Measurements from ENCODE around the gene POU2F3. TPM values are rescaled to one million over a fixed set of nuclear protein-coding genes. Genes with fewer than 3 reads are reported as not detected.
"Not testable (repeated sequence)": the region's sequence is repeated elsewhere in the genome, so short reads cannot be mapped to it uniquely, and the experiment has no call there.

POU2F3 gene
- total and polyA plus RNA-seq, 2 donors (not counting 1 experiment from before 2014, with no cell fraction given): not detected

- Histone ChIP-seq H3K79me2 (ENCODE audit: control insufficient read depth, insufficient read depth, low read length) (no peaks in the 10 kb centered on the region), H3K4me3 (replicated peaks in 1 of 4; ENCODE audit: control extremely low read depth in 1 of 4, insufficient read depth in 1 of 4, low read depth in 3 of 4, low read length in 4 of 4) (no peak overlapping the region), H3K9ac (ENCODE audit: insufficient read depth, low read length) (no peak overlapping the region), H2AFZ (ENCODE audit: low read length) (no peak overlapping the region), H3K4me1 (ENCODE audit: control insufficient read depth, extremely low read depth, insufficient read depth, low read length) (peaks cover 3% of the 10 kb centered on the region), H3K27me3 (ENCODE audit: control insufficient read depth, insufficient read depth, low read length) (peaks cover 3% of the 10 kb centered on the region), H4K20me1 (ENCODE audit: control insufficient read depth, extremely low read depth, insufficient read depth, low read length) (no peaks in the 10 kb centered on the region), H3K36me3 (ENCODE audit: control insufficient read depth, insufficient read depth, low read length) (no peaks in the 10 kb centered on the region), H3K4me2 (ENCODE audit: extremely low read depth, insufficient read depth, low read length) (no peak overlapping the region), H3K9me3 (ENCODE audit: control insufficient read depth, insufficient read depth, low read depth, low read length) (no peaks in the 10 kb centered on the region), H3K27ac (ENCODE audit: insufficient read depth, low read length) (no peak overlapping the region)
- peak; percentile 30 for TF ChIP-seq EZH2 (IDR thresholded peaks at IDR 0.05; ENCODE audit: low read length, missing control alignments)
- TF ChIP-seq, protein P1, sequence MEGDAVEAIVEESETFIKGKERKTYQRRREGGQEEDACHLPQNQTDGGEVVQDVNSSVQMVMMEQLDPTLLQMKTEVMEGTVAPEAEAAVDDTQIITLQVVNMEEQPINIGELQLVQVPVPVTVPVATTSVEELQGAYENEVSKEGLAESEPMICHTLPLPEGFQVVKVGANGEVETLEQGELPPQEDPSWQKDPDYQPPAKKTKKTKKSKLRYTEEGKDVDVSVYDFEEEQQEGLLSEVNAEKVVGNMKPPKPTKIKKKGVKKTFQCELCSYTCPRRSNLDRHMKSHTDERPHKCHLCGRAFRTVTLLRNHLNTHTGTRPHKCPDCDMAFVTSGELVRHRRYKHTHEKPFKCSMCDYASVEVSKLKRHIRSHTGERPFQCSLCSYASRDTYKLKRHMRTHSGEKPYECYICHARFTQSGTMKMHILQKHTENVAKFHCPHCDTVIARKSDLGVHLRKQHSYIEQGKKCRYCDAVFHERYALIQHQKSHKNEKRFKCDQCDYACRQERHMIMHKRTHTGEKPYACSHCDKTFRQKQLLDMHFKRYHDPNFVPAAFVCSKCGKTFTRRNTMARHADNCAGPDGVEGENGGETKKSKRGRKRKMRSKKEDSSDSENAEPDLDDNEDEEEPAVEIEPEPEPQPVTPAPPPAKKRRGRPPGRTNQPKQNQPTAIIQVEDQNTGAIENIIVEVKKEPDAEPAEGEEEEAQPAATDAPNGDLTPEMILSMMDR (conservative IDR thresholded peaks at IDR 0.05 in 1 of 2, IDR thresholded peaks at IDR 0.05 in 1 of 2; ENCODE audit: low read depth in 1 of 2, low read length in 2 of 2): no peak
- DNase-seq (ENCODE audit: low read depth in 2 of 2): peak; percentile 19 to 71
Measured at GRCh38 chr11:120248551-120249278, 8.8 kb downstream of the POU2F3 start.

DNA sequence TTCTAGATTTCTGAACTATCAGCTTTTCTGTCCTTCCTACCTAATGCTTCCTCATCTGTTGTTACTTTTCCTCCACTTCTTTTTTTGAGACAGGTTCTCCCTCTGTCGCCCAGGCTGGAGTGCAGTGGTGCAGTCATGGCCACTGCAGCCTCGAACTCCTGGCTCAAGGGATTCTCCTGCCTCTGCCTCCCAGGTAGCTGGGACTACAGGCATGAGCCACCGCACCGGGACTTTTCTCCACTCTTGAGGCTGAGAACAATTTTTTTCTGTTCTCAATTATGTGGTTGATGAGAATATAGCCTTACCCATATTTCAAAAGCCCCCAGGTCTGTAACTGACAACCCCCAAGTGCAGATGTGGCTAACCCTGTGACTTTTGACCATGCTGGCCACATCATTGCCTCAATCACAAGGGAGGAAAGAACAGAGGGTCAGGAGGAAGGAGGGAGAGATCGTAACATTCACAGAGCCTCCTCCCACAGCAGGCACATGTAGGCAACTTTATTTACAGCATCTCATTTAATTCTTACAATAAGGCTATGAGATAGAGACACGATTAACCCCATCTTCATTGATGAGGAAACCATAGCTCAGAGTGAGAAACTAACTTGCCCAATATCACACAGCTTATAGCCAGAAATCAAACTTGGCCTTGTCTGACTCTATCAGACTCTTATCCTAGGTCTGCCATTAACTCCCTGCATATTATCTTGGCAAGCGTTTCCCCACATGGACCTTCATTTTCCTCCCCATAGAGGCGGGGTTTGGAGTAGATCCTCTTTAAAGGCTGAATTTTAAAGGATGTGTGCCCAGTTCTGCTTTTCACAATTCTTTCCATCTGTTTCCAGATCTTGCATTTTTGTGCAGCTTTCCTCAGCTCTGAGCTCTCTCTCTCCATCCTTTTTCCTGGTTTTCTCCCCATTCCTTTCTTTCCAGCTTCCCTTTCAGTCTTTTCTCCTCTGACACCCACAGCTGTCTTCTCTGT, 9.6 kb downstream of the POU2F3 start:
- H3K9me3 ChIP-seq (ENCODE audit: control insufficient read depth, insufficient read depth, low read depth, low read length): no peaks in the 10 kb centered on the region
- H4K20me1 ChIP-seq (ENCODE audit: control insufficient read depth, extremely low read depth, insufficient read depth, low read length): no peaks in the 10 kb centered on the region
- no peak for TF ChIP-seq EZH2 (IDR thresholded peaks at IDR 0.05; ENCODE audit: low read length, missing control alignments)
- TF ChIP-seq, protein P1 (conservative IDR thresholded peaks at IDR 0.05 in 1 of 2, IDR thresholded peaks at IDR 0.05 in 1 of 2; ENCODE audit: low read depth in 1 of 2, low read length in 2 of 2): no peak
- peaks cover 3% of the 10 kb centered on the region for H3K4me1 ChIP-seq (ENCODE audit: control insufficient read depth, extremely low read depth, insufficient read depth, low read length)
- no peaks in the 10 kb centered on the region for H3K36me3 ChIP-seq (ENCODE audit: control insufficient read depth, insufficient read depth, low read length)
- no peak overlapping the region for H3K9ac ChIP-seq (ENCODE audit: insufficient read depth, low read length)
- no peaks in the 10 kb centered on the region for H3K79me2 ChIP-seq (ENCODE audit: control insufficient read depth, insufficient read depth, low read length)
- DNase-seq (ENCODE audit: low read depth in 2 of 2): no peak
- no peak overlapping the region for H2AFZ ChIP-seq (ENCODE audit: low read length)
- no peak overlapping the region for H3K27ac ChIP-seq (ENCODE audit: insufficient read depth, low read length)
- H3K4me2 ChIP-seq (ENCODE audit: extremely low read depth, insufficient read depth, low read length): no peak overlapping the region
- H3K4me3 ChIP-seq (replicated peaks in 1 of 4; ENCODE audit: control extremely low read depth in 1 of 4, insufficient read depth in 1 of 4, low read depth in 3 of 4, low read length in 4 of 4): no peak overlapping the region
- peaks cover 4% of the 10 kb centered on the region for H3K27me3 ChIP-seq (ENCODE audit: control insufficient read depth, insufficient read depth, low read length)

DNA sequence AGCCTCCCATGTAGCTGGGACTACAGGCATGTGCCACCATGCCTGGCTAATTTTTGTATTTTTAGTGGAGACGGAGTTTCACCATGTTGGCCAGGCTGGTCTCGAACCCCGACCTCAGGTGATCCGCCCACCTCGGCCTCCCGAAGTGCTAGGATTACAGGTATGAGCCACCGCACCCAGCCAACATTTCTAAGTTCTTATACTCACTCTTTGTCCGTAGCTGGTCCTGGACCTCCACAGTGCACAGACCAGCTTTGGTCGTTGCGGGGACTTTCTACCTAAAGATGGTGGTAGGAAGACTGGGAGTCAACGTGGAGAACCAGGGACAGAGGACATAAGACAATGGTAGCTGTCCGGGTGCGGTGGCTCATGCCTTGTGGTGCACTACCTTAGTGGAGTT, 13.4 kb downstream of the POU2F3 start:
- DNase-seq (ENCODE audit: low read depth in 2 of 2): not testable (repeated sequence)

More for the DNA sequence above, 13.4 kb downstream of the POU2F3 start:
- H3K4me2 ChIP-seq (ENCODE audit: extremely low read depth, insufficient read depth, low read length); H3K79me2 ChIP-seq (ENCODE audit: control insufficient read depth, insufficient read depth, low read length); H3K9ac ChIP-seq (ENCODE audit: insufficient read depth, low read length); H3K9me3 ChIP-seq (ENCODE audit: control insufficient read depth, insufficient read depth, low read depth, low read length); H3K4me1 ChIP-seq (ENCODE audit: control insufficient read depth, extremely low read depth, insufficient read depth, low read length); H3K27ac ChIP-seq (ENCODE audit: insufficient read depth, low read length); H3K4me3 ChIP-seq (replicated peaks in 1 of 4; ENCODE audit: control extremely low read depth in 1 of 4, insufficient read depth in 1 of 4, low read depth in 3 of 4, low read length in 4 of 4); H2AFZ ChIP-seq (ENCODE audit: low read length); H3K36me3 ChIP-seq (ENCODE audit: control insufficient read depth, insufficient read depth, low read length); H4K20me1 ChIP-seq (ENCODE audit: control insufficient read depth, extremely low read depth, insufficient read depth, low read length): not testable (repeated sequence)
- H3K27me3 ChIP-seq (ENCODE audit: control insufficient read depth, insufficient read depth, low read length): peaks cover 16% of the 10 kb centered on the region
